Measurements from ENCODE around the gene CHRNA1.

GRCh38 chr2:174719016-174719415 is 45.3 kb downstream of the CHRNA1 start:
- TF ChIP-seq CTCF (IDR thresholded peaks at IDR 0.05) (no peak), POLR2A (IDR thresholded peaks at IDR 0.05) (no peak)
